HG02571 (cell line): ENCODE measurements around the gene CEACAM16.

Experiments
- ATAC-seq: cut with Tn5 transposase; IDR thresholded peaks from one replicate; pipeline ENCODE4 v1.9.1; 2021; ENCODE audit warnings: mild to moderate bottlenecking, moderate library complexity; ENCODE audit not compliant: unreplicated experiment

CEACAM16 gene

DNA sequence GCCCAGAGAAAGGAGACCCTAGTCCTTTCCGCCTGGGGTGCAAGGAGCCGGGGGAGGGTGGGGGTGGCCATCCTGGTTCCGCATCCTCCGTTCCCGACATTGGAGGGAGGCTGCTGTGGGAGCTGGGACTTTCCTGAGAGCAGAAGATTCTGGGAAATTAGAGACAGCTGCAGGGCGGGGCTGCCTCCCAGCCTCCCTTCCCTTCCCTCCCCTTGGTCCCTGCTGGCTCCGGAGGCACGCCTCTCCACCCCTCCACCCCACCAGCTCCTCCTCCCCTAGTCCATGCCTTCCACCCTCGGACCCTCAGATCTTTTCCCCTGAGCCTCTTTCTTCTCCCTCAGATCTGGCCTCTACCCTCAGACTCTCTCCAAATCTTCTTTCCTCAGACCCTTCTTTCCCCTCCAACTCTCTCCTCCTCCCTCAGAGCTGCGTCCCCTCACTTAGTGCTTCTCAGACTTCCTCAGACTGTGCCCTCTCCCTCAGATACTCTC lies 46.4 kb downstream of the CEACAM16 start:
- no peak for ATAC-seq

DNA sequence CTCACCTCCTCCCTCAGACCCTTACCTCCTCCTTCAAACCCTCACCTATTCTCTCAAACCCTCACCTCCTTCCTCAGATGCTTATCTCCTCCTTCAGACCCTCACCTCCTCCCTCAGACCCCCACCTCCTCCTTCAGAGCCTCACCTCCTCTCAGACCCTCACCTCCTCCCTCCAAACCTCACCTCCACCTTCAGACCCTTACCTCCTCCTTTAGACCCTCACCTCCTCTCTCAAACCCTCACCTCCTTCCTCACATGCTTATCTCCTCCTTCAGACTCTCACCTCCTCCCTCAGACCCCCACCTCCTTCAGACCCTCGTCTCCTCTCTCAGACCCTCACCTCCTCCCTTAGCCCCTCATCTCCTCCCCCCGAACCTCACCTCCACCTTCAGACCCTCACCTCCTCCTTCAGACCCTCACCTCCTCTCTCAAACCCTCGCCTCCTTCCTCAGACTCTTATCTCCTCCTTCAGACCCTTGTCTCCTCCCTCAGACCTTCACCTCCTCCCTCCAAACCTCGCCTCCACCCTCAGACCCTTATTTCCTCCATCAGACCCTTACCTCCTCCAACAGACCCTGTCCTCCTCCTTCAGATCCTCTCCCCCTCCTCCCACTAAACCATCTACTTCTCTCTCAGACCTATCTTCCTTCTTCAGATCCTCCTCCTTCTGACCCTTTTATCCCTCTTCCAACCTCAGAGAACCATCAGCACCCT lies 47.1 kb downstream of the CEACAM16 start:
- ATAC-seq: no peak

DNA sequence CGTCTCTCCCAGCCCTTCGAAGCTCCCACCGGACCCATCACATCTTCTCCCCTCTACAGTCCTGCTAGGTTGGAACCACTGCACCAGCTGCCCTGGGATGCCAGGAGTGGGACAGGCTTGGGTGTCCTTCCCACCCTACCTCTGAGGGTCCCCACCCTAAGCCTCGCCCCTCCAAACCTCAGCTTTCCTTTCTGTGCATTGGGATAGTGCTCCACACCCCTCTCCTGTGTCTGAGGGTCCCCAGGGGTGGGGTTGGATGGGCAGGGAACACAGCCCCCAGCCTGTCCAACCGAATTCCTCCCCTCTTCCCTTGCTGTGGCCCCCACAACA lies 47.6 kb downstream of the CEACAM16 start:
- ATAC-seq: no peak

DNA sequence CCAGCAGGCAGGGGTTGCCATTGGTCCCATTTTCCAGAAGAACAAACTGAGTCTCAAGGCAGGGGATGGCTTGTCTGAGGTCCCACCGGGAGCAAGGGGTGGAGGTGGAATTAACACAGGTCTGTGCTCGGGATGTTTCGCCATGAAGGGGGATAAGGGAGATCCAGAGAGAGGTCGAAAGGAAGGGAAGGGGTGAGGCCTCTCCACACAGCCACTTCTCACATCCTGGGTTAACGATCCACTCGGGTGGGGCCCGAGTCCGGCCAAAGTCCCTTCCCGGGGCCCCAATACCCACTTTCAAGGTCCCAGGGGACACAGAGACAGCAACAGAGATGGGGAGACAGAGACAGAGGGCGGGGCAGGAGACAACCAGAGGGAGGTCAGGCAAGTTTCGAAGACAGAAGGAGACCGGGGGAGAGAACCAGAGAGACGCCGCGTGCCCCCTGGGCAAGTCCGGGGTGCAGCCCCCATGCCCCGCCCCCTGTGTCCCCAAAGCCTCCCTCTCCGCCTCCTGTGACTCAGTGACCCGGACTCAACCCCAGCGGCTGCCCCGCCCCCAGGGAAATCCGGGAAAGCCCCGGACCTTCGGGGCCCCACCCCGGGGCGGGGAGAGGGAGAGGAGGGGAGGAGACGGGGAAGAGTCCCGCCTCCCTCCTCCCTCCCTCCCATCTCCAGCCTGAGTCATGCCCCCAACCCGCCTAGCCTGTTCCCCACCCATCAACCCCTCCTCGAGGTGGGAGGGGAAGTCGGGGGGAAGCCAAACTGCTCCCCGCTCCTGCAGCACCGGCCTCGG lies 48.2 kb downstream of the CEACAM16 start:
- peak; percentile 43 for ATAC-seq

DNA sequence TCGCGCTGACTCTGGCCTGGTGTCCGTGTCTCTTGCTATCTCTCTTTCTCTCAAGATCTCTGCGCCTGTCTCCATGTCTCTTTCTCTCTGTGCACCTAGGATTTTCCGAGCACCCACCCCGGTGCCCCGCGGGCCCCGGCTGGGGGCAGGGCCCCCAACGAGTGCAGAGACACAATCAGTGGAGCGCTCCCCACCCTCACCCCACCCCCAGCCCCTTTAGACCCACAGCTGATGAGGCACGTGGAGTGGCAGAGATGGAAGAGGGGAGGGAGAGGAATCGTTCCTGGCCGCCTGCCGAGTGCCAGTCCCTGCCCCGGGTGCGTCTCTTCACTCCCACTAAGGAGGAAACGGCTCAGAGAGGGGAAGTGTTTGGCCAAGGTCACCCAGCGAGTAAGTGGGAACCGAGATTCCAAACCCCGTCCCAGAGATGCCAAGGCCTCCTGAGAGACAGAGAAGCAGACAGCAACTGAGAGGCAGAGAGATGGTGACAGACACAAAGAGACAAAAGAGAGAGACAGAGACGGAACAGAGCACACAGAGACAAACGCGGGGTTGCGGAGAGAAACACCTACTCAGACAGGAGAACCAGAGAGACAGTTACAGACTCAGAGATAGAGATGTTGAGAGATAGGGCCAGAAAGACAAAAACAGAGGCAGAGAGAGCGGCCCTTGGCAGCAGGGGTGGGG lies 48.9 kb downstream of the CEACAM16 start:
- peak; percentile 9 for ATAC-seq

DNA sequence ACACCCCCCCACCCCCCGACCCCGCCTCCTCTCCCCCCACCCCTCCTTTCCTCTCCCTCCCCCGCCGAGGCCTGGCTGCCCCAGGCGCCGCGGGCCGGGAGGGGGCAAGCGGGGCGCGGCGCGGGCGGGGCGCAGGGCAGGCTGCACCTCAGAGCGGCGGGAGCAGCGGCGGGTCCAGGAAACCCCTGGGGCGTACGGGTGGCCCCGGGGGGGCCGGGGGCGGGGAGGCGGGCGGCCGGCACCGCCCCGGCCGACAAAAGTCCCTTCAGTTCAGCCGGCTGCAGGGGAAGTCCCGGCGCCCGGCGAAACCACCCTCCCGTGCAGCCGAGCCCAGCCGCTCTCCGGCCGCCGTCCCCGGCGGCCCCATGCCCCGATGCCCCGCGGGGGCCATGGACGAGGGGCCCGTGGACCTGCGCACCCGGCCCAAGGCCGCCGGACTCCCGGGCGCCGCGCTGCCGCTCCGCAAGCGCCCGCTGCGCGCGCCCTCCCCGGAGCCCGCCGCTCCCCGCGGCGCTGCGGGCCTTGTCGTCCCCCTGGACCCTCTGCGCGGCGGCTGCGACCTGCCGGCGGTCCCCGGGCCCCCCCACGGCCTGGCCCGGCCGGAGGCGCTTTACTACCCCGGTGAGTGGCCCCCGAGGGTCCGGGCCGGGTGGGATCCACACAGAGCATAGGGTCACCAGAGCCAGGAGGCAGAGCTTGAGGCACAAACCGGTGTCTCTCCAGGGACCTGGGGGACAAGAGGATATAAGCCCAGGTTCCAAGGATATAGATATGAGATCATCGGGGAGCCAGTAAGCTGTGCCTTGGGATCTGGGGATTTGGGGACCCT lies 49.7 kb downstream of the CEACAM16 start, which contains the start of gene BCL3:
Gene BCL3 (plus strand): TSS at position 283 of the 829 bp plus-strand sequence. CDS start 83 bp downstream, at position 366.
- ATAC-seq: peak; percentile 30

DNA sequence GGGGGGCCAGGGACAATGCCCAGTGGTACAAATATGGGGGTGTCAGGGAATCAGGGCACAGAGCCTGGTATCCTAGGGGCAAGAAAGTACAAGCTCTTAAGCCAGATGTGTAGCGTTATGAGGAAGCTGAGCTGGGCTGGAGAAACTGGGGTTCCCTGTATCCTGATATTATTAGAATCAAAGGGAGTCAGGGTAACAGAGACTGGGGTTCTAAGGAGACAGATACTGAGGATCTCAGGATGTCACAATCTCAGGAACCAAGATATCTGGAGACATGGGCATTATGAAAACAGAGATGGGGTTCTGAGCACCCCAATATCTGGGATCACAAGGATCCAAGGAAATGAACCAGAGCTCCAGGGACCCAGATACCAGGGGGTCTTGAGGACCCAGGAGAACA lies 50.3 kb downstream of the CEACAM16 start:
- ATAC-seq: no peak

DNA sequence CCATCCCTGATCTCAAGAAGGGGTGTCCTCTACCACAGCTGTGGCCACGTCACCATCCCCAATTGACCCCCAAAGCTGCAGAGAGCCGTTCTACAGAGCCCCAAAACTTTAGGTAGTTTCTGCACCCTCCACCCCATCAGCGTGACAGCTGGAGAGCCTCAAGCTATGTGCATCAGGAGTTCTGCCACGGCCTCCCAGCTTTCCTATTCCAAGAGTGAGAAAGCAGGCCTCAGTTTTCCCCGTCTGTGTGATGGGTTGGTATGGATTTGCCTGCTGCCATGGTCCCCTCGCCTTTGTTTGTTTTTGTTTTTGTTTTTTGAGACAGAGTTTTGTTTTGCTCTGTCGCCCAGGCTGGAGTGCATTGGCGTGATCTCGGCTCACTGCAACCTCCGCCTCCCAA lies 51.0 kb downstream of the CEACAM16 start:
- no peak for ATAC-seq

DNA sequence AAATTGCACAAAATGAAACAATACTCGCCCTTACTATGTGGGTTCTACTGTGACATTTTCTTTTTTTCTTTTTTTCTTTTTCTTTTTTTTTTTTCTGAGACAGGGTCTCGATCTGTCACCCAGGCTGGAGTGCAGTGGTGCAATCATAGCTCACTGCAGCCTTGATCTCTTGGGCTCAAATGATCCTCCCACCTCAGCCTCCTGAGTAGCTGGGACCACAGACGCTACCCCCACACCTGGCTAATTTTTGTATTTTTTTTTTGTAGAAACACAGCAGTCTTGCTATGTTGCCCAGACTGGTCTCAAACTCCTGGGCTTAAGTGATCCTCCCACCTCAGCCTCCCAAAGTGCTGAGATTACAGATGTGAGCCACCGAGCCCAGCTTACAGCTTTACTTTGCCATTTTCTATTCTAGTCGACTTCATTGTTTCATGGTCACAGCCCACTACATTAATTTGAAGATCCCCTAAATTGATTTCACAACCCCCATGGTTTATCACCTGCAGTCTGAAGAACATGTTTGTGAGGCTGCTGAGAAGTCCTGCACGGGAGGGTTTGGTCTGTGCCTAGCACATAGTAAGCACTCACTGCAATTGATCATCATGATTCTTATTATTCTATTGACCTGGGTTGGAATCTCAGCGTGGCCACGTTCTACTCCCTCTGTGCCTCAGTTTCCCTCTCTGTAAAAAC lies 53.3 kb downstream of the CEACAM16 start:
- no peak for ATAC-seq

DNA sequence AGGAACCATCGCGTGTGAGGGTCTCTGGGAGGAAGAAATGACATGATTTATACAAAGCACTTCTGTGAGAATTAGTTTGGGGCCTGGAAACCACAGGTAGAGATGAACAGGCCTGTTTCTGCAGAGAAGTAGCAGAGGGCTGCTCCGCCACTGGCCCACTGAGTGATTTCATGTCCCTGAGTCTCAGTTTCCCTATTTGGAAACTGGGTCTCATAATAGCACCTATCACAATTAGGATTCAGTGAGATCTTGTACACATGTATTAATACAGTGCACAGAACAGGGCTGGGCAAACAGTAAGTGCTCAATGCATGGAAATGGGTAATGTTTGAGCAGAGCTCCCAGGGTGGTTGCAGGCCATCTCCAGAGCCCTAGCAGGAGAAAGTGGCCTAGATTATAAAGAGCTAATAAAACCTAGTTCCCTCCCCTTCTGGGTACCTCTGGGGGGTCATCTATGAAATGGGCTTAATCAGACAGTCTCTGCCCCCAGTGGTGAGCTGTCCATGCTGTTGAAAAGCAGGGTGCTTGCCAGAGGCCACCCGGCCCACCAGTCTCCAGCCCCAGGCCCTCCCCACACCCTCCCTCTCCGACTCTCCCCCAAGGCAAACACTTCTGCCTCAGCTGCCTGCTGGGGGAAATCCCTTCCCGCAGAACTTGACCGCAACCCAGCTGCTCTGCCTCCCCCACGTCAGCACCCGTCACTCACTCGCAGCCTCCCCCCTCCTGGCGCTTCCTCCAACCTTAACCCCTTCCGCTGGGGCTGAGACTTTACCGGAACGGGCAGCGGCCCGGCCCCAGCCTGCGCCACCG lies 54.1 kb downstream of the CEACAM16 start:
- ATAC-seq: peak; percentile 64

DNA sequence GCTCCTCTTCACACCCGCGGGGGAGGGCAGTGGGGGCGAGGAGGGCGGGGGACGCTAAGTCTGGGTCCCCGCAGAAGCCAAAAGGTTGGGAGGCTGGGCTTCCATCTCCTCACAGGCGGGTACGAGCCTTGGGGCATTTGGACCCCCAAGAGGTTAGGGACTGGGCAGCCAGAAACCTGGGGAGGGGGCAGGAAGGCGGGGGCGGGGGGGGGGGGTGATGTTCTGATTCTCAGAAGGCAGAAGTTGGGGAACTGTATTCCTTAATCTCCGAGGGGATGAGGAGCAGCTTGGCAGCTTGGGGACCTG lies 54.6 kb downstream of the CEACAM16 start:
- no peak for ATAC-seq

DNA sequence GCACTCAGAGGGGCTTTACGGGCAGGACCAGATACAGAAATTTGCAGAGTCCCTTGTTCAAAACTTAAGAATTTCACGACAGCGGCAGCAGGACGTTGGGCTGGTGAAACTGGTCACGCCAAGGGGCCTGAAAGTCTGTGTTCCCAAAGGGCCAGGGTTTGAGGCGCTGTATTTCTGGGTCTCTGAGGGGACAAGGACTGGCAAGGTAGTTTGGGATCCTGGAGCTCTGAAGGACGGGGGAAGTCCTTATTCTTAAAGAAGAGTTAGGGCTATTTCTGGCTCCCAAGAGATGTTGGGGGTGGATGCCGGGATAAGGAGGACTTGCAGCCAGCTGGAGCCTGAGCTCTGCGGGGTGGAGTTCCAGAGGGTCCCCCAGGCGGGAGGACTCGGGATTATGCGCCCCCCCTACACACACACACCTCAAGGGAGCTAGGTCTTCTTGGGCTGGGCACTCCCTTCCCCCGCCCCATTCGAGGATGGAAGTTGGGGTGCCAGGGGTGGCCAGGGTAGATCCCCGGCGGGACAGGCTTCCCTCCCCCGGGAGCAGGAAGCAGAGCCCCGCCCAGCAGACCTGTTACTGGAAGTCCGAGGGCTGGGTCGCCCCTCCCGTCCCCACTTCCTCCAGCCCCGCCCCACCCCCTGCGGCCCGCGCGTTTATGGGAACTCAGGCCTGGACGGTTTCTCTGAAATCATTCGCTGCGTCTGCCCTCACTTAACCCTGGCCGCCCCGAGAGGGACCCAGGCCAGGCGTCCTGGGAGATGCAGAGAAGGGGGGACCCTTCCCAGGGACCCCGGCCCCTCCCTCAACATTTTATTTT lies 55.2 kb downstream of the CEACAM16 start:
- ATAC-seq: peak; percentile 31

DNA sequence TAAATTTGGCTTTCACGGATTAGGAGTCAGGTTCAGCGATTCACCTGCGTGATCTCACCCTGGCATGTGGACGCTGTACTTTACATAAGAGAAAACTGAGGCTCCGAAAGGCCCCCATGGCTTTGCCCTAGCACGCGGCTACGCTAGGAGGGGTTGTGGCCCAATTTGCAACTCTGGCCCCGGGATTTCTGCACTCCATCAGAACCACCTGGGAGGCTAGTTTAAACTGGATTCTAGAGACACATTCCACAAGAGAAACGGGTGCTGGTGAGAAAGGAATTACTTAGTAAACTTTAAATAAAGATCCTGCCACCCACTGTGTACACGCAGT lies 55.8 kb downstream of the CEACAM16 start:
- no peak for ATAC-seq

DNA sequence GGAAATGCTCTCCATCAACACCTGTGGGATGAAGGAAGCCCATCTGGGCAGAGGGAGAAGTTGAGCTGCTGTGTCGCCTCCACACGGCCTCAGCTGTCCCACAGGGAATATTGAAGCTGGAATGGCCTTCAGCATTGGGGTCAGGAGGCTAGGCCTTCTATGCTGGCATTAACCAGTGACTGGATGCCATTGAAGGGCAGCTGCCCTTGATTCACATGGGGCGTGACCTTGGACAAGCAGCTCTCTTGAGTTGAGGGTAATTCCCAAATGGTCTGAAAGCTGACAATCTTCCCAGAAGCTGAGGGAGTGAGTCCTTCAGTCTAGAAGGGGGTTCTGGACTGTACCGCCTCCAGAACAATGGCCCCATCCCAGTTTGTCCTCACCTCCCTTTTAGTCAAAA lies 56.3 kb downstream of the CEACAM16 start:
- ATAC-seq: no peak

DNA sequence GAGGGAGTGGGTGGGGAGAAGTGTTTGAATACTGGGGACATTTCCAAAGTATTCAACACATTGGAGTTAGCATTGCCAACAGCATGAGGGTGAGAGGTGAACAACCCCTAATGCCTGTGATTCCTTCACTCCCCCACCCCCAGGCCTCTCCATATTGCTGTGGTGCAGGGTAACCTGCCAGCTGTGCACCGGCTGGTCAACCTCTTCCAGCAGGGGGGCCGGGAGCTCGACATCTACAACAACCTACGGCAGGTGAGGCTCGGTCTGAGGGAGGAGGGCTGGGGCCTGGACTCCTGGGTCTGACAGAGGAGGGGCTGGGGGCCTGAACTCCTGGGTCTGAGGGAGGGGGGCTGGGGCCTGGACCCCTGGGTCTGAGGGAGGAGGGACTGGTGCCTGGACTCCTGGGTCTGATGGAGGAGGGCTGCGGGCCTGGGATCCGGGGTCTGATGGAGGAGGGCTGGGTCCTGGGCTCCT lies 57.2 kb downstream of the CEACAM16 start:
- ATAC-seq: no peak

DNA sequence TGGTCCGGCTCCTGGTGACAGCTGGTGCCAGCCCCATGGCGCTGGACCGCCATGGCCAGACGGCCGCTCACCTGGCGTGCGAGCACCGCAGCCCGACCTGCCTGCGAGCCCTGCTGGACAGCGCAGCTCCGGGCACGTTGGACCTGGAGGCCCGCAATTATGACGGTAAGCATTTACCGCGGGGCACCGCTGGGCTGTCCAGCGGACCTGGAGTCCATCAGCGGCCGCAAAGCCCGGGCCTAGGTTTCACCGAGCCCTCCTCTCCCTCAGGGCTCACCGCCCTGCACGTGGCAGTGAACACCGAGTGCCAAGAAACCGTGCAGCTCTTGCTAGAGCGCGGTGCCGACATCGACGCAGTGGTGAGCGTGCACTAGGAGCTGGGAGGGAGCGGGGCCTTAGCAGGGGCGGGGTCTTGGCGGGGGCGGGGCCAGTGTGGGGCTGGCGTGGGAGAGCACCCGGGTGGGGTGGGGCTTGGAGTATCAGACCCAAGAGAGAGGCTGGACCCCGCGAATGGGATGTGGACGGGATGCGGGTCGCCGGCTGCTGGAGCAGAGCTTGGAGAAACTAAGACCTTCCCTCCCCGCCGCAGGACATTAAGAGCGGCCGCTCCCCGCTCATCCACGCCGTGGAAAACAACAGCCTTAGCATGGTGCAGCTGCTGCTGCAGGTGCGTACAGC lies 58.2 kb downstream of the CEACAM16 start:
- ATAC-seq: no peak

DNA sequence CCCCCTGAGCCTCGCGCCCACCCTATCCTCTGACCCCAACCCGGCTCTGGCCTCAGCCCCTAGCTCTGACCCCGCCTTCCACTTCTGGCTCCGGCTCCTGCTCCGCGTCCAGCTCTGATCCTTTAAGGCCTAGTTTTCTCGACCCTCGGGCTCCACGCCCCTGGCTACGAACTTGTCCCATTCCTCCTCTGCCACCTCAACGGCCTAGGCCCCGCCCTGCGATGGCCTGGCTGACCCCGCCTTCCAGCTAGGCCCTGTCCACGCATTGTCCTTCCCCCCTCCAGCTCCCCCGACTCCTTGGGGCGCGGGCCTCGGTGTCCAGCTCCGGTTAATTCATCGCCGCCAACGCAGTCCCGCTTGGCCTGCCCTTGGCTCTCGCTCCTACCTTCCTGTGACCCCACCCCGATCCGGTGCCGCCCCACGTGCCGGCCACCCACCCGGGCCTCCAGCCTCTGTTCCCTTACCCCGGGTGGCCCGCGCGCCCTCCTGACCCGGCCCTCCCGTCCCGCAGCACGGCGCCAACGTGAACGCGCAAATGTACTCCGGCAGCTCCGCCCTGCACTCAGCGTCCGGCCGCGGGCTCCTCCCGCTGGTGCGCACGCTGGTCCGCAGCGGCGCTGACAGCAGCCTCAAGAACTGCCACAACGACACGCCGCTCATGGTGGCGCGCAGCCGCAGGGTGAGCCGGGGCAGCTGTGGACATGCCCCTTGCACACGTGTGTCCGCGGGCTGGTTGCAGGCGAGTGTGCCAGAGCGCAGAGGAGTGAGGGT lies 59.0 kb downstream of the CEACAM16 start:
- no peak for ATAC-seq
